ENCODE results near the gene GAB2. TPM values are rescaled to one million over a fixed set of nuclear protein-coding genes. Genes with fewer than 3 reads are reported as not detected.

The GAB2 gene
- total RNA-seq, 1 experiment from 2014 or later, result 3.3 TPM

DNA sequence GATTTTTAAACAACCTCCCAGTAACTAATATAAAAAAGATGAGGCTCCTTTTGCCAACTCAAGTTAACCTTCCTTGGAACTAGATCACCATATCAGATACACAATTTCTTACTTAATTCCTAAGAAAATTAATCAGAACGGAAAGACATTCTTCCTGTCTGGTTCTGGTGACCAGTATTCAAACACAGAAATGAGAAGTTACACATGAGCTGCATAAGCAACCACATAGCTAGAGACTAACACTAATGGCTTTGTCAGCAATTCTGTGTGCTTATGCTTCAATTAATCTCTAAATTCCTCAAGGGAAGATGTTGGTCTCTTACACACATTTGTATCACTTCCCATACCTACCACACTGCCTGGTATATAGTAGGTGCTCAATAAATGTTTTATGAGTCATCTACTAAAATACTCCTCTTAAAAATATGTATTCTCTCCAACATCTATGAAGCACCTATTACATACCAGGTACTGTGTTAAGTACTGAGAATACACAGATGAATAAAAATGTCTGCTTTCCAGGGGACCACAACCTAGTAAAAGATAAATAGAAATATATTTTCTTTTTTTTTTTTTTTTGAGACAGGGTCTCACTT is 54.5 kb downstream of the GAB2 start:
- TF ChIP-seq, protein P1, sequence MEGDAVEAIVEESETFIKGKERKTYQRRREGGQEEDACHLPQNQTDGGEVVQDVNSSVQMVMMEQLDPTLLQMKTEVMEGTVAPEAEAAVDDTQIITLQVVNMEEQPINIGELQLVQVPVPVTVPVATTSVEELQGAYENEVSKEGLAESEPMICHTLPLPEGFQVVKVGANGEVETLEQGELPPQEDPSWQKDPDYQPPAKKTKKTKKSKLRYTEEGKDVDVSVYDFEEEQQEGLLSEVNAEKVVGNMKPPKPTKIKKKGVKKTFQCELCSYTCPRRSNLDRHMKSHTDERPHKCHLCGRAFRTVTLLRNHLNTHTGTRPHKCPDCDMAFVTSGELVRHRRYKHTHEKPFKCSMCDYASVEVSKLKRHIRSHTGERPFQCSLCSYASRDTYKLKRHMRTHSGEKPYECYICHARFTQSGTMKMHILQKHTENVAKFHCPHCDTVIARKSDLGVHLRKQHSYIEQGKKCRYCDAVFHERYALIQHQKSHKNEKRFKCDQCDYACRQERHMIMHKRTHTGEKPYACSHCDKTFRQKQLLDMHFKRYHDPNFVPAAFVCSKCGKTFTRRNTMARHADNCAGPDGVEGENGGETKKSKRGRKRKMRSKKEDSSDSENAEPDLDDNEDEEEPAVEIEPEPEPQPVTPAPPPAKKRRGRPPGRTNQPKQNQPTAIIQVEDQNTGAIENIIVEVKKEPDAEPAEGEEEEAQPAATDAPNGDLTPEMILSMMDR (conservative IDR thresholded peaks at IDR 0.05), result no peak
- H2BK20ac ChIP-seq (ENCODE audit: low read depth, low read length, poor library complexity, severe bottlenecking), result no peak overlapping the region
- H3K9ac ChIP-seq (ENCODE audit: extremely low read depth, insufficient read length, low read length), result no peak overlapping the region
- H3K23ac ChIP-seq (ENCODE audit: insufficient read length, low read depth, low read length), result no peak overlapping the region
- H3K4ac ChIP-seq (ENCODE audit: low read depth, low read length), result no peak overlapping the region
- H4K91ac ChIP-seq (ENCODE audit: insufficient read length, low read depth, low read length), result no peak overlapping the region
- no peaks in the 10 kb centered on the region for H3K27me3 ChIP-seq (ENCODE audit: insufficient read depth, low read length)
- no peaks in the 10 kb centered on the region for H3K79me1 ChIP-seq (ENCODE audit: insufficient read depth, low read depth, low read length, poor library complexity, severe bottlenecking)
- no peaks in the 10 kb centered on the region; a peak in 1 of 5 replicates for H3K9me3 Mint-ChIP-seq
- no peak overlapping the region for H2BK15ac ChIP-seq (ENCODE audit: low read depth, low read length)
- no peaks in the 10 kb centered on the region for H4K20me1 ChIP-seq (ENCODE audit: control insufficient read depth, insufficient read depth, insufficient read length)
- no peaks in the 10 kb centered on the region for H3K9me3 ChIP-seq (ENCODE audit: control insufficient read depth, low read depth, low read length)
- H3K4me1 Mint-ChIP-seq, result peaks cover 24 to 37% of the 10 kb centered on the region in 2 experiments
- peaks cover 3% of the 10 kb centered on the region for H3K23me2 ChIP-seq (ENCODE audit: insufficient read length, low read depth, low read length, poor library complexity, severe bottlenecking)
- no peak for DNase-seq
- no peak overlapping the region for H2AFZ ChIP-seq (ENCODE audit: low read length)
- no peaks in the 10 kb centered on the region for H3K79me2 ChIP-seq (ENCODE audit: insufficient read depth, low read length)
- H3K4me3 Mint-ChIP-seq, result no peak overlapping the region
- H4K8ac ChIP-seq (replicated peaks; ENCODE audit: insufficient read length, low read depth, low read length), result no peak overlapping the region
- no peak overlapping the region for H3K18ac ChIP-seq (ENCODE audit: insufficient read length, low read depth, low read length)
- H3K27ac ChIP-seq (ENCODE audit: insufficient read length, low read depth, low read length), result no peak overlapping the region
- no peak overlapping the region for H3K27ac Mint-ChIP-seq
- H3K4me2 ChIP-seq (ENCODE audit: insufficient read depth, insufficient read length, low read length), result no peak overlapping the region
- no peak overlapping the region for H3K14ac ChIP-seq (ENCODE audit: insufficient read depth, low read length)
- no peak overlapping the region for H2BK5ac ChIP-seq (ENCODE audit: insufficient read length, low read length)
- H3K27me3 Mint-ChIP-seq (ENCODE audit: low read depth), result no peaks in the 10 kb centered on the region
- H3K4me1 ChIP-seq (ENCODE audit: insufficient read depth, low read length), result peaks cover 9% of the 10 kb centered on the region; the same call in 1 of the 2 replicates
- H3T11ph ChIP-seq (ENCODE audit: low read length), result no peak overlapping the region
- WGBS (ENCODE audit: extremely low coverage, insufficient read length, low lambda C conversion rate), result no CpG with 5 or more reads among the region's 1 CpG
- H4K5ac ChIP-seq (ENCODE audit: insufficient read length, low read depth, low read length), result no peak overlapping the region
- H2BK12ac ChIP-seq (ENCODE audit: insufficient read length, low read depth, low read length), result no peak overlapping the region
- no peak overlapping the region for H2AK5ac ChIP-seq (ENCODE audit: insufficient read length, low read length)
- H3K56ac ChIP-seq (ENCODE audit: insufficient read length, low read depth, low read length), result no peak overlapping the region
- no peak overlapping the region for H2BK120ac ChIP-seq (ENCODE audit: low read depth, low read length, poor library complexity, severe bottlenecking)
- no peaks in the 10 kb centered on the region for H3K36me3 Mint-ChIP-seq (ENCODE audit: insufficient read depth in 1 of 3, low read depth in 3 of 3)

Data from H9 (cell line).